ENCODE data around the gene APPBP2. TPM values are rescaled to one million over a fixed set of nuclear protein-coding genes. Genes with fewer than 3 reads are reported as not detected.
"Not testable (repeated sequence)": the region's sequence is repeated elsewhere in the genome, so short reads cannot be mapped to it uniquely, and the experiment has no call there.

Gene APPBP2
- total RNA-seq, 1 donor from 2014 or later: 26.0 TPM

GRCh38 chr17:60534613-60535157 lies 8.6 kb upstream of the APPBP2 start:
- no peak for DNase-seq (ENCODE audit: low read depth, low spot score)

- DNase-seq (ENCODE audit: low read depth, low spot score): no peak
Observed at GRCh38 chr17:60534010-60534555, 8.0 kb upstream of the APPBP2 start.

- DNase-seq (ENCODE audit: low read depth, low spot score): no peak
Observed at GRCh38 chr17:60529806-60530205, 3.8 kb upstream of the APPBP2 start.

GRCh38 chr17:60528828-60529227 lies 2.8 kb upstream of the APPBP2 start:
- DNase-seq (ENCODE audit: low read depth, low spot score): no peak

- DNase-seq (ENCODE audit: low read depth, low spot score): no peak
Observed at GRCh38 chr17:60527701-60528100, 1.7 kb upstream of the APPBP2 start.

GRCh38 chr17:60526726-60527125 lies 684 bp upstream of the APPBP2 start:
- no peak for DNase-seq (ENCODE audit: low read depth, low spot score)

- DNase-seq (ENCODE audit: low read depth, low spot score): no peak
Observed at GRCh38 chr17:60525328-60525684, 736 bp downstream of the APPBP2 start.

GRCh38 chr17:60524463-60525327 lies 1.3 kb downstream of the APPBP2 start:
- DNase-seq (ENCODE audit: low read depth, low spot score): no peak

- DNase-seq (ENCODE audit: low read depth, low spot score): no peak
Observed at GRCh38 chr17:60523822-60524221, 2.2 kb downstream of the APPBP2 start.

GRCh38 chr17:60522889-60523626 lies 3.0 kb downstream of the APPBP2 start:
- DNase-seq (ENCODE audit: low read depth, low spot score): no peak

GRCh38 chr17:60519795-60520194 lies 6.2 kb downstream of the APPBP2 start:
- DNase-seq (ENCODE audit: low read depth, low spot score): no peak

GRCh38 chr17:60515683-60516082 lies 10.4 kb downstream of the APPBP2 start:
- not testable (repeated sequence) for DNase-seq (ENCODE audit: low read depth, low spot score)

GRCh38 chr17:60515199-60515598 lies 10.8 kb downstream of the APPBP2 start:
- not testable (repeated sequence) for DNase-seq (ENCODE audit: low read depth, low spot score)

- DNase-seq (ENCODE audit: low read depth, low spot score): no peak
Observed at GRCh38 chr17:60514500-60514899, 11.5 kb downstream of the APPBP2 start.

- no peak for DNase-seq (ENCODE audit: low read depth, low spot score)
Observed at GRCh38 chr17:60514053-60514452, 12.0 kb downstream of the APPBP2 start.

- no peak for DNase-seq (ENCODE audit: low read depth, low spot score)
Observed at GRCh38 chr17:60513014-60513413, 13.0 kb downstream of the APPBP2 start.

GRCh38 chr17:60510723-60511122 lies 15.3 kb downstream of the APPBP2 start:
- DNase-seq (ENCODE audit: low read depth, low spot score): no peak

GRCh38 chr17:60510031-60510430 lies 16.0 kb downstream of the APPBP2 start:
- no peak for DNase-seq (ENCODE audit: low read depth, low spot score)

GRCh38 chr17:60508384-60508980 lies 17.6 kb downstream of the APPBP2 start:
- no peak for DNase-seq (ENCODE audit: low read depth, low spot score)

GRCh38 chr17:60506312-60506711 lies 19.7 kb downstream of the APPBP2 start:
- no peak for DNase-seq (ENCODE audit: low read depth, low spot score)

- DNase-seq (ENCODE audit: low read depth, low spot score): no peak
Observed at GRCh38 chr17:60502145-60502544, 23.9 kb downstream of the APPBP2 start.

GRCh38 chr17:60501589-60501988 lies 24.5 kb downstream of the APPBP2 start:
- no peak for DNase-seq (ENCODE audit: low read depth, low spot score)
